C4-2B (cell line): ENCODE measurements around the gene ARSJ.

Source experiments
- H3K27ac ChIP-seq: fragments of 450-650 bp; 2 replicates; pipeline ENCODE4 v1.5.1; 2017
- CTCF ChIP-seq: fragments of 450-650 bp; conservative IDR thresholded peaks from 2 replicates; pipeline ENCODE4 v1.5.1; 2017; ENCODE audit warnings: mild to moderate bottlenecking
- ZFX ChIP-seq: fragments of 450-650 bp; IDR thresholded peaks from 2 replicates; pipeline ENCODE4 v1.6.1; 2017

Gene ARSJ

GRCh38 chr4:113851816-113852215 lies 127.6 kb downstream of the ARSJ start:
- H3K27ac ChIP-seq, result no peak overlapping the region
- no peak for TF ChIP-seq ZFX
- no peak for TF ChIP-seq CTCF
